Kidney (tissue), 14 donors: ENCODE data around the gene GRK2. TPM values are rescaled to one million over a fixed set of nuclear protein-coding genes. Genes with fewer than 3 reads are reported as not detected.
"Not testable (repeated sequence)": the region's sequence is repeated elsewhere in the genome, so short reads cannot be mapped to it uniquely, and the experiment has no call there.

Source experiments
- DNase-seq, 5 donors: peaks; one replicate each; pipeline ENCODE4 v3.0.0-alpha.2; 2013 to 2020
- FAIRE-seq: peaks from 2 replicates; lab custom pipeline; 2012; peaks lifted over from hg19 to GRCh38; lab: Jason Lieb, UNC
- H3K27ac ChIP-seq, 2 donors: one replicate each; pipeline ENCODE4 v1.7.0; 2013; ENCODE audit warnings: low read depth in 2 of 2, low read length in 2 of 2, inconsistent platforms in 1 of 2
- H3K27me3 ChIP-seq: one replicate; pipeline ENCODE4 v1.7.1; 2013; ENCODE audit warnings: low read length, inconsistent platforms; ENCODE audit not compliant: control insufficient read depth, insufficient read depth
- H3K36me3 ChIP-seq, 3 donors: one replicate each; pipeline versions ENCODE4 v1.7.0 to v1.7.1; 2013; ENCODE audit warnings: low read length in 3 of 3, control low read depth in 1 of 3, inconsistent platforms in 1 of 3; ENCODE audit not compliant: insufficient read depth in 3 of 3, control insufficient read depth in 2 of 3
- H3K4me1 ChIP-seq, 3 donors: one replicate each; pipeline versions ENCODE4 v1.7.0 to v1.7.1; 2013; ENCODE audit warnings: low read length in 3 of 3, inconsistent platforms in 1 of 3, low read depth in 1 of 3; ENCODE audit not compliant: control insufficient read depth in 2 of 3, insufficient read depth in 2 of 3
- H3K4me3 ChIP-seq, 3 donors: one replicate each; pipeline versions ENCODE4 v1.7.0 to v1.8.1; 2013; ENCODE audit warnings: low read length in 3 of 3, control low read depth in 1 of 3, inconsistent platforms in 1 of 3
- H3K9ac ChIP-seq, 3 donors: one replicate each; pipeline versions ENCODE4 v1.7.0 to v1.7.1; 2013; ENCODE audit warnings: low read length in 3 of 3, control low read depth in 1 of 3, inconsistent platforms in 1 of 3
- H3K9me3 ChIP-seq, 3 donors: one replicate each; pipeline versions ENCODE4 v1.7.0 to v1.7.1; 2013; ENCODE audit warnings: low read length in 3 of 3, control low read depth in 1 of 3, inconsistent platforms in 1 of 3; ENCODE audit not compliant: control insufficient read depth in 2 of 3, insufficient read depth in 1 of 3
- intact Hi-C: fragments of 100-400 bp; cut with DNase I; formaldehyde crosslinking; loops from one replicate; pipeline ENCODE4 v1.11.1; 2022
- polyA plus RNA-seq: library from polyadenylated mRNA; stranded (reverse); fragments of 350-450 nt; fragmentation: Illumina TruSeq; extraction: RNeasy Lipid Tissue Mini Kit (QIAGEN cat#74804); gene quantifications from one replicate; pipeline ENCODE4 v1.2.3, GENCODE V29; 2014; ENCODE audit warnings: low read depth, low replicate concordance; ENCODE audit not compliant: insufficient read depth
- total RNA-seq: library from RNA; stranded (reverse); fragmentation: NEBNext Ultra II Directional; extraction: Animal tissue kit (Norgen Biotek cat#: 25700); gene quantifications from one replicate; pipeline ENCODE4 v1.2.1, GENCODE V29; 2021
- TF ChIP-seq, protein P1 (sequence below): IDR thresholded peaks from 3 replicates; pipeline ENCODE4 v1.5.1; 2012; ENCODE audit warnings: mild to moderate bottlenecking, moderate library complexity, borderline replicate concordance; ENCODE audit not compliant: insufficient read depth; ENCODE audit errors: extremely low read depth
- donor health status: control.
- donor health status: control.
- donor health status: control.
- donor health status: control.
- donor health status: control.
- donor health status: DM: yes; HTN: yes; CAD: no.
- donor health status: Normal renal cell carcinoma (clear cell type).

The GRK2 gene
- total and polyA plus RNA-seq, 2 donors from 2014 or later, result 28.2 to 80.8 TPM

DNA sequence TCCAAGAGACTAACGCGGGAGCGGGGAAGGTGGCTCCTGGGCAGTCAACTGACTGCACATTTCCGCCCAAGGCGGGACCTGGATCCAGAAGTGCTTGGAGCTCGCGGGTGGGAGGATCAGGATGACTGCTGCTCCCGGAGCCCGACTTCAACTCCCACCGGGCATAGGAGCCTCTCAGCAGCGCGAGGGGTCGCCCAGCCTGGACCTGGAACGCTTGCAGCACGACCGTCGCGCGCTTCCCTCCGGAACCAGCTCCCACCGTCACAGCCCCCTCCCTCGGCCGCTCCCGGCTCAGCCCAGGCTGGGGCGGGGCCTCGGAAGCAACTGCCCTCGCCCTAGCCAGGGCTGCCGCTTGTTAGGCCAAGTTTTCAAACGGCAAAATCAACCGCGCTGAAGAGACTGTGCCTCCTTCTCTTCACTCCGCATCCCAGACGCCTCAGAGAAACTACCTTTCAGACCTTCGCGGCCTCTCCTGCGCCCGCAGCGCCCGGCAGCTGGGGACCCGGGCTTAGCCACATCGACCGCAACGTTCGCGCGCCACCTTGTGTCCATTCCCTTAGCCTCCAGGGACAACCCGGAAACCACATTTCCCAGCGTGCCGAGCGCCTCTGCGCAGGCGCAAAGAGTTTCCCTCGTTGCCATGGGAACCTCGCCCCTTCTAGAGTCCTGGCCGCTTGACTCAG is 51.1 kb downstream of the GRK2 start:
- Histone ChIP-seq H3K4me3 (peak overlapping the region; percentile 85 to 91 (median 90)), H3K27ac (peak overlapping the region; percentile 91 to 96), H3K4me1 (peaks cover 0 to 6% (median 0%) of the 10 kb centered on the region in 3 donors), H3K36me3 (no peaks in the 10 kb centered on the region), H3K27me3 (no peaks in the 10 kb centered on the region), H3K9ac (peak overlapping the region; percentile 68 to 87 (median 78)), H3K9me3 (no peaks in the 10 kb centered on the region)
- TF ChIP-seq, protein P1, sequence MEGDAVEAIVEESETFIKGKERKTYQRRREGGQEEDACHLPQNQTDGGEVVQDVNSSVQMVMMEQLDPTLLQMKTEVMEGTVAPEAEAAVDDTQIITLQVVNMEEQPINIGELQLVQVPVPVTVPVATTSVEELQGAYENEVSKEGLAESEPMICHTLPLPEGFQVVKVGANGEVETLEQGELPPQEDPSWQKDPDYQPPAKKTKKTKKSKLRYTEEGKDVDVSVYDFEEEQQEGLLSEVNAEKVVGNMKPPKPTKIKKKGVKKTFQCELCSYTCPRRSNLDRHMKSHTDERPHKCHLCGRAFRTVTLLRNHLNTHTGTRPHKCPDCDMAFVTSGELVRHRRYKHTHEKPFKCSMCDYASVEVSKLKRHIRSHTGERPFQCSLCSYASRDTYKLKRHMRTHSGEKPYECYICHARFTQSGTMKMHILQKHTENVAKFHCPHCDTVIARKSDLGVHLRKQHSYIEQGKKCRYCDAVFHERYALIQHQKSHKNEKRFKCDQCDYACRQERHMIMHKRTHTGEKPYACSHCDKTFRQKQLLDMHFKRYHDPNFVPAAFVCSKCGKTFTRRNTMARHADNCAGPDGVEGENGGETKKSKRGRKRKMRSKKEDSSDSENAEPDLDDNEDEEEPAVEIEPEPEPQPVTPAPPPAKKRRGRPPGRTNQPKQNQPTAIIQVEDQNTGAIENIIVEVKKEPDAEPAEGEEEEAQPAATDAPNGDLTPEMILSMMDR, result peak; percentile 95
- intact Hi-C loops, result loop anchor here (5.0 kb wide), 1 partner anchor 50 kb away; the partner anchor contains the start of gene GRK2
- FAIRE-seq (no peak), DNase-seq (peak; percentile 98 to 99 (median 98))

DNA sequence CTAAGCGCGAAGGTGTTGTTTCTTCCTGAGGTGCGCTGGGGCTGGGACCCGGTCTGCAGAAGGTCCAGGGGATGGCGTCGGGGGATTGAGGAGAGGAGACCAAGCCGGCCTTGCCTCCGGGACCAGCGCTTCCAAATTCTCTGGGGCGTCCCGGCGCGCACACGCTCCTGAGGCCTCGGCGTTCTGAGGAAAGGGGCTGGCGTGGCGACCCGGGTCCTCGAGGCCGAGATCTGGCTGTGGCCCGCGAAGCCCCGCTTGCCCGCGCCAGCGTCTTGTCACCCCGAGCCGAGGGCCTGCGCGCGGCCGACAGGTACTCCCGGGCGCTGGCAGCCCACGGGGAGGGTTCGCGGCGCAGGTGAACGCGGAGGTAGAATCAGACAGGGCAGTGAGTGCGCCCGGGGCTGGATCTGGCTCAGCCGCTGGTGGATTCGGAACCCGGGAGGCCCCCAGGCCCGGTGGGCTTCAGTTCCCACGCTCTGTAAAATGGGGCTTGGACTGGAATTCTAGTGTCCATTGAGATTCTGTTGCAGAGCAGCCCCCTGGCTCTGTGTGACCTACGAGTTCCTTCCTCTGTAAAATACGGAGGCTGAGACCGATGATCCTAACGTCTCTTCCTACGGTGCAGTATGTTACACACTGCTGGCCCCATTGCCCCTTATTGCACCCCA is 51.7 kb downstream of the GRK2 start:
- H3K27me3 ChIP-seq, result no peaks in the 10 kb centered on the region
- intact Hi-C loops, result loop anchor here (5.0 kb wide), 1 partner anchor 51 kb away; the partner anchor contains the start of gene GRK2
- no peaks in the 10 kb centered on the region for H3K9me3 ChIP-seq
- no peaks in the 10 kb centered on the region for H3K36me3 ChIP-seq
- H3K9ac ChIP-seq, result peak overlapping the region; percentile 76 to 87 (median 78)
- peaks cover 0 to 3% (median 0%) of the 10 kb centered on the region in 3 donors for H3K4me1 ChIP-seq
- TF ChIP-seq, protein P1, result no peak
- no peak for FAIRE-seq
- H3K27ac ChIP-seq, result peak overlapping the region in 1 of 2 donors; percentile 91
- no peak for DNase-seq
- H3K4me3 ChIP-seq, result peak overlapping the region; percentile 85 to 91 (median 90)

DNA sequence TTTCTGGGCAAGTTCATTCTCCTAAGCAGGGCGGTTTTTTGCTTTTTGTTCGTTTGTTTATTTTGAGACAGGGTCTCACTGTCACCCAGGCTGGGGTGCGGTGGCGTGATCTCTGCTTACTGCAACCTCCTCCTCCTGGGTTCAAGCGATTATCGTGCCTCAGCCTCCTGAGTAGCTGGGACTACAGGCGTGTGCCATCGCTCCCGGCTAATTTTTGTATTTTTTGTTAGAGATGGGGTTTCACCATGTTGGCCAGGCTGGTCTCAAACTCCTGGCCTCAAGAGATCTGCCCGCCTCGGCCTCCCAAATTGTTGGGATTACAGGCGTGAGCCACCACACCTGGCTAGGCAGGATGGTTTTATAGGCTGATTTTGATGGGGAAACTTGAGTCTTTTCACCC is 52.6 kb downstream of the GRK2 start:
- FAIRE-seq, H3K27me3 ChIP-seq, H3K27ac ChIP-seq, H3K4me1 ChIP-seq, H3K9me3 ChIP-seq, DNase-seq, H3K36me3 ChIP-seq: not testable (repeated sequence)
- H3K4me3 ChIP-seq, result peak overlapping the region in 1 of 3 donors; percentile 91
- H3K9ac ChIP-seq, result peak overlapping the region in 1 of 3 donors; percentile 87
- intact Hi-C loops, result loop anchor here (5.0 kb wide), 1 partner anchor 52 kb away; the partner anchor contains the start of gene GRK2

DNA sequence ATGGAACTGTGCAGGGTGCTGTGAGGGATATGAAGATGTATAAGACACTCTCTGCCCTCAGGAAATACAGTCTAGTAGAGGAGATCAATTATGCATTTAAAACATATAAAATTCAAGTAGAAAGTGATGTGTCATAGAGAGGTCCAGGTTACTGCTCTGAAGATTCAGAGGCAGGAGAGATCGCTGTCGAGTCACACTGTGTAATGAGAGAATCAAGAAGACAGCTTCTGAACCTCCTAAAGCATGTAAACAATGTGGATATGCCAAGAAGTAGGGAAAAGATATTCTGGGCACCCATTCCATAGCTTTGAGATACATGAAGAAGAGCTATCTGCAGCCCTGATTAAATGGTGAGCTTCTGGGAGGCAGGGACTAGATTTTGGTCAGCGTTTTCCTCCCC is 53.7 kb downstream of the GRK2 start:
- Histone ChIP-seq H3K4me3 (no peak overlapping the region), H3K4me1 (peaks cover 0 to 3% (median 0%) of the 10 kb centered on the region in 3 donors), H3K9me3 (no peaks in the 10 kb centered on the region), H3K9ac (no peak overlapping the region), H3K36me3 (peaks cover 0 to 4% (median 0%) of the 10 kb centered on the region in 3 donors), H3K27me3 (no peaks in the 10 kb centered on the region), H3K27ac (no peak overlapping the region)
- TF ChIP-seq, protein P1, result no peak
- FAIRE-seq (no peak), DNase-seq (no peak)
- intact Hi-C loops, result no loop called here
